C4-2B (cell line): ENCODE results near the gene C4orf50.

Experiments
- ZFX ChIP-seq: fragments of 450-650 bp; IDR thresholded peaks from 2 replicates; pipeline ENCODE4 v1.6.1; 2017
- TF ChIP-seq, protein P1 (sequence below): fragments of 450-650 bp; conservative IDR thresholded peaks from 2 replicates; pipeline ENCODE4 v1.5.1; 2017; ENCODE audit warnings: mild to moderate bottlenecking

DNA sequence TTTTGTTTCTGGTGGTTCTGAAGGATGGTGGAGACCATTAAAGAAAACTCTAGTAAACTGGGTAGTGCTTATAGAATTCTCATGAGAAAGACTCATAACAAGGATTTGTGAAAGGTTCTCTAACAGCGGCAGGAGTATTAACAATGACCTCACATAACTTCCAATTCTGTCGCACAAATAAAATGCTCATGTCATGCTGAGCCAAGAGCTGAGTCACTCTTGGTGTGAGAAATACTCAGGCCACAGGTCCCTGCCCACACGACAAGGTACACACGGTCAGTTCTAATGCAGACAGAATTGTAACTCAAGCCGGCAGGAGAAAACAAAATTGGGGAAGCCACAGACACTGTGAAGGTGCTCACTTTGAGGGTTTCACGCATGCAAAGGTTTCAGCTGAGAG, 34.4 kb upstream of the C4orf50 start:
- TF ChIP-seq, protein P1, sequence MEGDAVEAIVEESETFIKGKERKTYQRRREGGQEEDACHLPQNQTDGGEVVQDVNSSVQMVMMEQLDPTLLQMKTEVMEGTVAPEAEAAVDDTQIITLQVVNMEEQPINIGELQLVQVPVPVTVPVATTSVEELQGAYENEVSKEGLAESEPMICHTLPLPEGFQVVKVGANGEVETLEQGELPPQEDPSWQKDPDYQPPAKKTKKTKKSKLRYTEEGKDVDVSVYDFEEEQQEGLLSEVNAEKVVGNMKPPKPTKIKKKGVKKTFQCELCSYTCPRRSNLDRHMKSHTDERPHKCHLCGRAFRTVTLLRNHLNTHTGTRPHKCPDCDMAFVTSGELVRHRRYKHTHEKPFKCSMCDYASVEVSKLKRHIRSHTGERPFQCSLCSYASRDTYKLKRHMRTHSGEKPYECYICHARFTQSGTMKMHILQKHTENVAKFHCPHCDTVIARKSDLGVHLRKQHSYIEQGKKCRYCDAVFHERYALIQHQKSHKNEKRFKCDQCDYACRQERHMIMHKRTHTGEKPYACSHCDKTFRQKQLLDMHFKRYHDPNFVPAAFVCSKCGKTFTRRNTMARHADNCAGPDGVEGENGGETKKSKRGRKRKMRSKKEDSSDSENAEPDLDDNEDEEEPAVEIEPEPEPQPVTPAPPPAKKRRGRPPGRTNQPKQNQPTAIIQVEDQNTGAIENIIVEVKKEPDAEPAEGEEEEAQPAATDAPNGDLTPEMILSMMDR: no peak
- no peak for TF ChIP-seq ZFX
